ENCODE data around the gene TNS1. TPM values are rescaled to one million over a fixed set of nuclear protein-coding genes. Genes with fewer than 3 reads are reported as not detected.

The TNS1 gene
- total RNA-seq, 4 donors from 2014 or later: 57.7 to 120 (median 95.7) TPM

DNA sequence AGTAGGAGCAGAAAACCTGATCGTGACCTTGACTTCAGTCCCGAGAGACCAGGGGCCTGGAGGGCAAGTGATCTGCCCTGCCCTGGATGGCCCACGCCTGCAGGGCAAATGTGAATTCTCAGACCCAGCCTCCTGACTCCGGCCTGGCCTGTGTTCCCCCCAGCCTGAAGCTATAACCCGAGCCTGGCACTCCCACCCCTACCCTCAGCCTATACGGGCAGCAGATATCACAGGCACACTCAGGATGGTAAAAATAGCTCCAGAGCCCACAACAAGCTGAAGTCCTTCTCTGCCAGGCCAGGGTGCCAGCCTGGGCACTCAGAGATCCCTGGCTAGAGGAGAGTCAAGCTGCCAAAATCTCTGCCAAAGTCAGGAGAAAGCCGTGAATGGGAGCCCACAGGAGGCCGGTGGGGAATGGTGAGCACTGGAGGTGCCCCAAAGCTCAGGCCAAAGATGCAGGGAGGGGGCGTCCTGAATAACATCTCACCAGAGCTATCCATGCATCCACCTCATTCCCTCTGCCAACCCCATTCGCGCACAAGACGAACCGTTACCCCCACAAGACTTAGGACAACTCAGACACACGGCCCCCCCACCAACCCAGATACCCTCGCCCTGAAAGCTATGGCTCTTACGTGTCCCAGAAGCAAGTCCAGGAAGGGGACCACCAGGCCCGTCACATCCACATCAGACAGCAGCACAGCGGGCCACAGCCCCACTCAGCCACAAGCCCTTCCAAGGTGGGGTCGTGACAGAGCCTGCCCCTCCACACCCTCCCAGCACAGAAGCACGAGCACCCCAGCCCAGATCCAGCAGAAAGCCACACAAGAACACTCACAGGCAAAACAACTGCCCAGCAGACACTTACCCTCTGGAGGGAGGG, 144.9 kb downstream of the TNS1 start:
- WGBS, 2 donors: 55 to 58% methylated on average over 20 of the region's 20 CpGs
- DNase-seq (ENCODE audit: low spot score in 2 of 2): peak in 1 of 2 donors; percentile 86
- no peak overlapping the region for H3K4me3 ChIP-seq (ENCODE audit: low read depth, poor library complexity, severe bottlenecking)
- intact Hi-C loops (cut with DNase I; ENCODE audit: low total_unique reads): no loop called here
- no peak for TF ChIP-seq POLR2A (IDR thresholded peaks at IDR 0.05)
- no peak for TF ChIP-seq CTCF (IDR thresholded peaks at IDR 0.05)

DNA sequence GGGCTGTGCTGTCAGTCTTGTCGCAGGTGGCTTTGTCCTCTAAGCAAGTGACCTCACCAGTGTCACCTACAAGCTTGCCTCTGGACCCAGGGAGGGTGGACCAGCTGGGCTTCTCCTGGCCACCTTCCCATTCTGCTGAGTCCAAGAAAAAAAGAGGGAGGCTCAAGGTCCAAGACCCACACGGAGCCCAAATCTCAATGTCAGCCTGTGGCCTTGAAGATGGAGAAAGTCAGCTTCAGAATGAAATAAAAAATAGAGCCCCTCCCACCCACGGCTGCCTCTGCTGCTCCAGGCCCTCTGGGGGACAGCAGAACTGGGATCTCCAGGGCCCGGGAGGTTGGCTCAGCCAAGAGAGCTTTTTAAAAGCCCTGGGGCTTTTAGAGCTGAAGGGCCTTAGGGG, 145.9 kb downstream of the TNS1 start:
- H3K4me3 ChIP-seq (ENCODE audit: low read depth, poor library complexity, severe bottlenecking): no peak overlapping the region
- DNase-seq (ENCODE audit: low spot score in 2 of 2): no peak
- WGBS, 2 donors: 39 to 71% methylated on average over 4 of the region's 4 CpGs
- TF ChIP-seq CTCF (IDR thresholded peaks at IDR 0.05) (no peak), POLR2A (IDR thresholded peaks at IDR 0.05) (no peak)
- intact Hi-C loops (cut with DNase I; ENCODE audit: low total_unique reads): no loop called here

- H3K4me3 ChIP-seq (ENCODE audit: low read depth, poor library complexity, severe bottlenecking): no peak overlapping the region
- intact Hi-C loops (cut with DNase I; ENCODE audit: low total_unique reads): no loop called here
- WGBS, 2 donors: 81% methylated on average over 6 of the region's 6 CpGs
- no peak for DNase-seq (ENCODE audit: low spot score in 2 of 2)
- no peak for TF ChIP-seq CTCF (IDR thresholded peaks at IDR 0.05)
- no peak for TF ChIP-seq POLR2A (IDR thresholded peaks at IDR 0.05)
Measured at GRCh38 chr2:217856159-217856558, 146.6 kb downstream of the TNS1 start.

- intact Hi-C loops (cut with DNase I; ENCODE audit: low total_unique reads): no loop called here
- H3K4me3 ChIP-seq (ENCODE audit: low read depth, poor library complexity, severe bottlenecking): no peak overlapping the region
- no peak for TF ChIP-seq POLR2A (IDR thresholded peaks at IDR 0.05)
- TF ChIP-seq CTCF (IDR thresholded peaks at IDR 0.05): no peak
- 76 to 86% methylated on average over 7 of the region's 7 CpGs for WGBS, 2 donors
- DNase-seq (ENCODE audit: low spot score in 2 of 2): no peak
Measured at GRCh38 chr2:217854684-217855420, 147.9 kb downstream of the TNS1 start.

DNA sequence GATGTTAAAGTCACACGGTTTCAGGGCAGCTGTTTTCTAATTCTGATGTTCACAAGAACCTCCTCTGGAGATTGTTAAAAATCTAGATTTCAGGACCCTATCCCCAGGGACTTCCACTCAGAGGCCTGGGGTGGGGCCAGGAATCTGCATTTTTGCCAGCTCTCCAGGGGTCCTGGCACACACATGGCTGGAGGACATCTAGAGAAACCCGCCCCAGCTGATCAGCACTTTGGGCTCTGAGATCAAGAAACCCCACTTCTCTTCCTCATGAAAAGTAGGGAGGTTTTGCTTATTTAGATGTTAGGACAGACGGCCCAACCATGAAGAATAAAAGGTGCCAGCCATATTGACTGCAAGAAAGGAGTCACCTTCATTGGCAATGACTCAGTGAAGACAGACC, 148.8 kb downstream of the TNS1 start:
- H3K4me3 ChIP-seq (ENCODE audit: low read depth, poor library complexity, severe bottlenecking): no peak overlapping the region
- intact Hi-C loops (cut with DNase I; ENCODE audit: low total_unique reads): no loop called here
- WGBS, 2 donors: 53 to 54% methylated on average over 3 of the region's 3 CpGs
- no peak for TF ChIP-seq CTCF (IDR thresholded peaks at IDR 0.05)
- no peak for TF ChIP-seq POLR2A (IDR thresholded peaks at IDR 0.05)
- DNase-seq (ENCODE audit: low spot score in 2 of 2): no peak

All from lower leg skin (tissue), 4 donors.